Inflammatory macrophage (primary cell): ENCODE measurements around the gene ADGRG6.
"Not testable (repeated sequence)": the region's sequence is repeated elsewhere in the genome, so short reads cannot be mapped to it uniquely, and the experiment has no call there.

ENCODE experiments used
- DNase-seq, 2 donors: peaks; one replicate each; pipeline ENCODE4 v3.0.0-alpha.2; 2020 to 2022

The ADGRG6 gene

DNA sequence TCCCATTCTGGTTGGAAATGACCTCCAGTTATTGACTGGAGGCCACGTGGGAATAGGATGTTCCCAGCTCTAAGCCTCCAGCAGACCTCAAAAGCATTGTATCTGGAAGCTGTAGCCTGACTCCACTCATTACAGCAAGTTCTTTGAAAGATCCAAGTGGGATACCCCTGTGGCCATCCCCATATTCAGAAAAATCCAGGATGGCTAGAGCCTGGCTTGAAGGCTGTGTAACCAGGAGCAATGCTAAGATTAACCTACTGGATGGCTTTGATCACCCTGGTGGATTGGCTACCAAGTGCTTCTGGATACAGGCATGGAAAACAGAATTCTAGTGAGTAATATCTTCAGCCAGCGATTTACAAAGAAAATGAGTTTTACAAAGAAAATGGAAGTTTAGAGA, 151.2 kb downstream of the ADGRG6 start:
- DNase-seq, result no peak

DNA sequence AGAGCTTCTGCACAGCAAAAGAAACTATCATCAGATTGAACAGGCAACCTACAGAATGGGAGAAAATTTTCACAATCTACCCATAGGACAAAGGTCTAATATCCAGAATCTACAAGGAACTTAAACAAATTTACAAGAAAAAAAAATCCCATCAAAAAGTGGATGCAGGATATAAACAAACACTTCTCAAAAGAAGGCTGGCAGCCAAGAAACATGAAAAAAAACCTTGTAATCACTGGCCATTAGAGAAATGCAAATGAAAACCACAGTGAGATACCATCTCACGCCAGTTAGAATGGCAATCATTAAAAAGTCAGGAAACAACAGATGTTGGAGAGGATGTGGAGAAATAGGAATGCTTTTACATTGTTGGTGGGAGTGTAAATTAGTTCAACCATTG, 152.4 kb downstream of the ADGRG6 start:
- not testable (repeated sequence) for DNase-seq

GRCh38 chr6:142454848-142455247, 153.0 kb downstream of the ADGRG6 start:
- DNase-seq, result not testable (repeated sequence)

- no peak for DNase-seq
These were observed 154.3 kb downstream of the ADGRG6 start for GRCh38 chr6:142455957-142456589.

GRCh38 chr6:142457638-142458406, 156.0 kb downstream of the ADGRG6 start:
- no peak for DNase-seq

DNA sequence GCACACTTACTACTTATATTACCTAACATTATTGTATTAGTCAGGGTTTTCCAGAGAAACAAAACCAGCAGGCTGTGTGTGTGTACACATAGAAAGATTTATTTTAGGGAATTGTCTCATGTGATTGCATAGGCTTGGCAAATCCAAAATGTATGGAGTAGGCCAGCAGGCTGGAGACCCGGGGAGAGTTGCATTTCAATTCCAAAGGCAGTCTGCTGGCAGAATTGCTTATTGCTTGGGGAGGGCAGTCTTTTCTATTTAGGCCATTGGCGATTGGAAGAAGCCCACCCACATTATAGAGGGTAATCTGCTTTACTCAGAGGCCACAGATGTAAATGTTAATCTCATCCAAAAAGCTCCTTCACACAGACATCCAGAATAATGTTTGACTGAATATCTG, 157.0 kb downstream of the ADGRG6 start:
- DNase-seq, result no peak

DNA sequence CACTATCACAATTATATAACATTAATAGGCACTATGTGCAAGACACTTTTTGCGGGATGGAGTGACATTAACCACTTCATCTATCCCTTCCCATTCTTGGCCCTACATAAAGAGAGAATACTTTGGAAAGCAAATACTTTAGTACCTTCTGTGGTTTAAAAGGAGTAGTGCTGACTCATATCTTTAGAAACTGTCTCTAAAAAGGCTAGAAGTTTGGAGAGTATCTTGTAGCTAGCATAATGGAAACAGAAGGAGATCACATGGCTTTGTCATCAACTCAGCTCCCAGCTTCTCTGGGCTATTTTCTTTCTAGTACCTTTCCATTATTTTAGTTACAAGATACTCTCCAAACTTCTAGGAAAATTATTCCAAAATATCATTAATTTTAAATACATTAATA, 157.5 kb downstream of the ADGRG6 start:
- DNase-seq, result no peak

- DNase-seq, result no peak
These were observed 160.5 kb downstream of the ADGRG6 start for GRCh38 chr6:142462260-142462659.

- DNase-seq, result no peak
These were observed 162.2 kb downstream of the ADGRG6 start for GRCh38 chr6:142463988-142464387.

DNA sequence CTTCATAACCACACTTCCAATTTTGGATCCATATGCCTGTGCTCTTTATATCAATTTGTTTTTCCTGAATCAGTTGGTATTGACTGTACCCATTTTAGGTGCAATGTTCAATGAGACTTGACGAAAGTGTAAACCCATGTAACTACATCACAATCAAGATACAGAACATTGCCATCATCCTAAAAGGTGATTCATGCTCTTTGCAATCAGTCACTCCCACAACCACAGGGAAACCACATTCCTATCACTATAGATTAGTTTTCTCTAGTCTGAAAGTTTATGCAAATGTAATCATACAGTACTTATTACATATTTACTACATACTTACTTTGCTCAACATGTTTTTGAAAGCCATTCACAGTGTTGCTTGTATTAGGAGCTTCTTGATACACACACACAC, 167.4 kb downstream of the ADGRG6 start:
- no peak for DNase-seq

GRCh38 chr6:142470421-142470820, 168.6 kb downstream of the ADGRG6 start:
- DNase-seq, result no peak

- DNase-seq, result peak; percentile 40 to 55
These were observed 172.9 kb downstream of the ADGRG6 start for GRCh38 chr6:142474531-142475289.

- DNase-seq, result no peak
These were observed 174.6 kb downstream of the ADGRG6 start for GRCh38 chr6:142476452-142476851.

DNA sequence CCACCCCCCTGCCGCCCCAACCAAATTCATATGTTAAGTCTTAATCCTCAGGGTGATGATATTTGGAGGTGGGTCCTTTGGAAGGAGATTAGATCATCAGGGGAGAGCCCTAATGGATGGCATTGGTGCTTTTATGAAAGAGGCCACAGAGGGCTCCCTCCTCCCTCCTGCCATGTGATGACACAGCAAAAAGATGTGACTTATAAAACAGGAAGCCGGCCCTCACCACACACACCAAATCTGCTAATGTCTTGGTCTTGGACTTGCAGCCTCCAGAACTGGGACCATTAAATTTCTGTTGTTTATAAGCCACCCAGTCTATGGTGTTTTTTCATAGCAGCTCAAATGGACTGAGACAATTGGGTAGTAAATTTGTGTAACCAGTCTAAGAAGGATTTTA, 176.3 kb downstream of the ADGRG6 start:
- peak; percentile 62 for DNase-seq

- DNase-seq, result no peak
These were observed 179.7 kb downstream of the ADGRG6 start for GRCh38 chr6:142481466-142481865.

GRCh38 chr6:142482249-142482648, 180.4 kb downstream of the ADGRG6 start:
- DNase-seq, result peak; percentile 13 to 24

DNA sequence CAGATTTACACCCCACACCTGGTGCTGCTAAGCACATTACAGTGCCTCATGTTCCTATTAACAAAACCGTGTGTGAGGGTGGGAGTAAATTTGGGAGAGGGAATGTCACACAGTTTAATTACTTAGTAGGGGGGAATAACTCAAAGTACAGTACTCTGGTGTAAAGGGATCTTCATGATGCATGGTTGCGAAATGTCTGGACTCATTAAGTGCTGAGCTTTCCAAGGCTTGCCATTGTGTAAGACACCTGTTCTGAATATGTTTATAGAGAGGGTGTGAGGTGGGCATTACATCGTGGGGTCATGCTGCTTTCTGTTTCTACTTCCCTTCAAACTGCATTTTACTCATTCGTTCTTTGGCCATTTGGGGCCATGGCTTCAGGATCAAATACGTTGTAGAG, 181.2 kb downstream of the ADGRG6 start:
- no peak for DNase-seq

DNA sequence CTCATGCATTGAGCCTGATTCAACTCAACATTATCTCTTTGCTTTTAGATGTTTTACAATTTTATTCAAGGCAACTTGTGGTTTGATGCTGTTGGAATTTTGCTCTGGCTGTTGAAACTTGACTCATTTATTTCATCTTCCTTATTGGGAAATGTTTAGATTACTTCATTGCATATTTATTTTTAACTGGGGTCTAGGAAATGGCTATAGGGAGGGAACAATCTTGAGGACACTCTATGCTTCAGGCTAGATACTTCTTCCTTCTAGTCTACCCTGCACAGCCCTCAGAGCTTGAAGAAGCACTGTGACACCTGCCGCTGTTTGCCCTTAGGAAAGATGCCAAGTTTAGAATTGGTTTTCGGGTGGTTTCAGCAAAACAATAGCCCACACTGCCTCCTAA, 183.4 kb downstream of the ADGRG6 start:
- DNase-seq, result peak in 1 of 2 donors; percentile 14

- no peak for DNase-seq
These were observed 188.2 kb downstream of the ADGRG6 start for GRCh38 chr6:142489722-142490610.
